ENCODE data around the gene ERBB4.

- TF ChIP-seq POLR2A (IDR thresholded peaks at IDR 0.05) (no peak), CTCF (IDR thresholded peaks at IDR 0.05) (no peak)
These were observed 424.1 kb downstream of the ERBB4 start for GRCh38 chr2:212114489-212114888.

All from Peyer's patch (tissue), 4 donors.